Neural cell (in vitro differentiated cells): Measurements from ENCODE around the gene ATP4B.

ENCODE experiments used
- CTCF ChIP-seq: fragments of 450-650 bp; IDR thresholded peaks from 2 replicates; pipeline ENCODE4 v1.5.1; 2014; ENCODE audit warnings: antibody characterized with exemption, mild to moderate bottlenecking, moderate library complexity; ENCODE audit not compliant: poor library complexity, severe bottlenecking
- POLR2AphosphoS5 ChIP-seq: IDR thresholded peaks from 2 replicates; pipeline ENCODE4 v1.6.1; 2012
- RAD21 ChIP-seq: fragments of 450-650 bp; conservative IDR thresholded peaks from 2 replicates; pipeline ENCODE4 v1.6.1; 2014; ENCODE audit warnings: antibody characterized with exemption, mild to moderate bottlenecking, moderate library complexity
- REST ChIP-seq: IDR thresholded peaks from 2 replicates; pipeline ENCODE4 v1.6.1; 2012; ENCODE audit warnings: borderline replicate concordance
- TAF1 ChIP-seq: IDR thresholded peaks from 2 replicates; pipeline ENCODE4 v1.6.1; 2012; ENCODE audit warnings: low read depth

- TF ChIP-seq CTCF, result no peak
- no peak for TF ChIP-seq POLR2AphosphoS5
- TF ChIP-seq TAF1, result no peak
- no peak for TF ChIP-seq RAD21
- no peak for TF ChIP-seq REST
Measured at GRCh38 chr13:113627136-113627535, 30.9 kb downstream of the ATP4B start.
